HL-60 (cell line): Measurements from ENCODE around the gene ATP8A2.

Experiments used
- CTCF ChIP-seq: IDR thresholded peaks from one replicate; pipeline ENCODE4 v1.5.1; 2011; ENCODE audit warnings: low read length, control low read depth, inconsistent platforms; ENCODE audit not compliant: insufficient read depth
- SPI1 ChIP-seq: IDR thresholded peaks from 2 replicates; pipeline ENCODE4 v1.6.1; 2012; ENCODE audit warnings: low read depth, mild to moderate bottlenecking, borderline replicate concordance

GRCh38 chr13:25616674-25617073 is 244.9 kb downstream of the ATP8A2 start:
- TF ChIP-seq CTCF = no peak
- TF ChIP-seq SPI1 = no peak
